Naive thymus-derived CD8-positive, alpha-beta T cell (primary cell): Measurements from ENCODE around the gene CFAP46. TPM values are rescaled to one million over a fixed set of nuclear protein-coding genes. Genes with fewer than 3 reads are reported as not detected.
"Not testable (repeated sequence)": the region's sequence is repeated elsewhere in the genome, so short reads cannot be mapped to it uniquely, and the experiment has no call there.

Experiments
- ATAC-seq, 2 donors: fragments of 150-1000 bp; cut with Tn5 transposase in 1 of 2; sonication (Bioruptor Pico), chemical (Tn5 transposase) in 1 of 2; 1 replicate in 1 of 2; 2 replicates in 1 of 2; pipeline ENCODE4 v1.10.0; 2021; ENCODE audit warnings: mild to moderate bottlenecking in 2 of 2, moderate library complexity in 2 of 2
- POLR2A ChIA-PET: fragments of 350-600 bp; sonication (Branson Sonifier 250); formaldehyde crosslinking; loops from one replicate; lab custom pipeline; 2021; ENCODE audit warnings: antibody characterized with exemption; lab: Charles Lee
- DNase-seq, 10 donors: peaks; one replicate each; pipeline versions ENCODE4 v3.0.0 to v3.0.0-alpha.2; 2020 to 2022
- H3K27ac Mint-ChIP-seq, 10 donors: one replicate each; pipeline ENCODE4 v1.8.0; 2020 to 2022; ENCODE audit warnings: mild to moderate bottlenecking in 10 of 10, mixed read lengths in 10 of 10, moderate library complexity in 4 of 10, inconsistent platforms in 1 of 10
- H3K27me3 Mint-ChIP-seq, 5 donors: one replicate each; pipeline ENCODE4 v1.8.0; 2021 to 2022; ENCODE audit warnings: mixed read lengths in 5 of 5
- H3K36me3 Mint-ChIP-seq, 3 donors: one replicate each; pipeline ENCODE4 v1.8.0; 2020 to 2022; ENCODE audit warnings: mixed read lengths in 3 of 3, mild to moderate bottlenecking in 2 of 3, inconsistent platforms in 1 of 3
- H3K4me1 Mint-ChIP-seq, 4 donors: one replicate each; pipeline ENCODE4 v1.8.0; 2021 to 2022; ENCODE audit warnings: mixed read lengths in 4 of 4
- H3K4me3 Mint-ChIP-seq, 10 donors: one replicate each; pipeline ENCODE4 v1.8.0; 2020 to 2022; ENCODE audit warnings: mild to moderate bottlenecking in 10 of 10, mixed read lengths in 10 of 10, moderate library complexity in 6 of 10, inconsistent platforms in 1 of 10
- H3K9me3 Mint-ChIP-seq, 9 donors: one replicate each; pipeline ENCODE4 v1.8.0; 2020 to 2022; ENCODE audit warnings: mixed read lengths in 9 of 9, mild to moderate bottlenecking in 3 of 9, inconsistent platforms in 1 of 9, moderate library complexity in 1 of 9
- polyA plus RNA-seq, 3 donors: library from polyadenylated mRNA; unstranded; fragments of 300-500 nt; fragmentation: Illumina TruSeq; gene quantifications; one replicate each; pipeline ENCODE4 v1.2.3, GENCODE V29; 2021
- total RNA-seq, 8 experiments: library from RNA in 2 of 8; stranded (reverse) in 2 of 8; gene quantifications; one replicate each; pipeline ENCODE4 v1.2.3 and lab custom pipeline; 2021 to 2026

CFAP46 gene
- total and polyA plus RNA-seq, 5 experiments from 2014 or later = not detected

- POLR2A ChIA-PET = no interaction called here
- ATAC-seq (no peak), DNase-seq (no peak)
- H3K27ac Mint-ChIP-seq = no peak overlapping the region
- H3K9me3 Mint-ChIP-seq = peaks cover 0 to 13% (median 0%) of the 10 kb centered on the region in 9 donors
- H3K36me3 Mint-ChIP-seq = peaks cover 0 to 11% (median 0%) of the 10 kb centered on the region in 3 donors
- peaks cover 0 to 40% (median 19%) of the 10 kb centered on the region in 5 donors for H3K27me3 Mint-ChIP-seq
- H3K4me3 Mint-ChIP-seq = no peak overlapping the region
- H3K4me1 Mint-ChIP-seq = peaks cover 0 to 5% (median 2%) of the 10 kb centered on the region in 4 donors
Observed at GRCh38 chr10:132899751-132900065, 42.7 kb downstream of the CFAP46 start.

GRCh38 chr10:132899054-132899750 is 43.2 kb downstream of the CFAP46 start:
- Mint-ChIP-seq H3K27me3 (peaks cover 4 to 42% (median 19%) of the 10 kb centered on the region in 5 donors), H3K36me3 (peaks cover 0 to 11% (median 0%) of the 10 kb centered on the region in 3 donors), H3K27ac (no peak overlapping the region), H3K4me1 (peaks cover 0 to under 1% (median 0%) of the 10 kb centered on the region in 4 donors), H3K4me3 (no peak overlapping the region), H3K9me3 (peaks cover 0 to 13% (median 0%) of the 10 kb centered on the region in 9 donors)
- ATAC-seq (no peak), DNase-seq (no peak)
- POLR2A ChIA-PET = no interaction called here

GRCh38 chr10:132898391-132899053 is 43.8 kb downstream of the CFAP46 start:
- DNase-seq = no peak
- H3K36me3 Mint-ChIP-seq = peaks cover 0 to 11% (median 0%) of the 10 kb centered on the region in 3 donors
- peaks cover 0 to 13% (median 0%) of the 10 kb centered on the region in 9 donors for H3K9me3 Mint-ChIP-seq
- H3K27me3 Mint-ChIP-seq = peaks cover 9 to 45% (median 23%) of the 10 kb centered on the region in 5 donors
- no peak overlapping the region for H3K27ac Mint-ChIP-seq
- H3K4me3 Mint-ChIP-seq = no peak overlapping the region
- POLR2A ChIA-PET = no interaction called here
- ATAC-seq = no peak
- peaks cover 2 to 7% (median 4%) of the 10 kb centered on the region in 4 donors for H3K4me1 Mint-ChIP-seq

- H3K4me3 Mint-ChIP-seq = no peak overlapping the region
- peaks cover 13 to 46% (median 28%) of the 10 kb centered on the region in 5 donors for H3K27me3 Mint-ChIP-seq
- H3K9me3 Mint-ChIP-seq = peaks cover 0 to 13% (median 0%) of the 10 kb centered on the region in 9 donors
- no peak overlapping the region for H3K27ac Mint-ChIP-seq
- peaks cover 4 to 9% (median 7%) of the 10 kb centered on the region in 4 donors for H3K4me1 Mint-ChIP-seq
- ATAC-seq = no peak
- no peak for DNase-seq
- POLR2A ChIA-PET = no interaction called here
- peaks cover 0 to 11% (median 0%) of the 10 kb centered on the region in 3 donors for H3K36me3 Mint-ChIP-seq
Observed at GRCh38 chr10:132897516-132898381, 44.6 kb downstream of the CFAP46 start.

GRCh38 chr10:132893786-132894185 is 48.6 kb downstream of the CFAP46 start:
- ATAC-seq, H3K36me3 Mint-ChIP-seq, H3K4me1 Mint-ChIP-seq, POLR2A ChIA-PET, H3K9me3 Mint-ChIP-seq: not testable (repeated sequence)
- Mint-ChIP-seq H3K27me3 (peaks cover 15 to 57% (median 39%) of the 10 kb centered on the region in 5 donors), H3K4me3 (peak overlapping the region in 1 of 10 donors; percentile 4), H3K27ac (peak overlapping the region in 1 of 10 donors; percentile 48)
- DNase-seq = peak in 1 of 10 donors; percentile 17

- no peak for ATAC-seq
- POLR2A ChIA-PET = no interaction called here
- Mint-ChIP-seq H3K36me3 (no peaks in the 10 kb centered on the region), H3K27me3 (peaks cover 15 to 57% (median 39%) of the 10 kb centered on the region in 5 donors), H3K27ac (peak overlapping the region in 1 of 10 donors; percentile 48), H3K4me1 (peaks cover 4 to 9% (median 7%) of the 10 kb centered on the region in 4 donors), H3K9me3 (no peaks in the 10 kb centered on the region), H3K4me3 (no peak overlapping the region)
- peak in 1 of 10 donors; percentile 9 for DNase-seq
Observed at GRCh38 chr10:132893090-132893489, 49.3 kb downstream of the CFAP46 start.

- peaks cover 15 to 57% (median 39%) of the 10 kb centered on the region in 5 donors for H3K27me3 Mint-ChIP-seq
- peak in 1 of 10 donors; percentile 3 for DNase-seq
- ATAC-seq = no peak
- H3K9me3 Mint-ChIP-seq = no peaks in the 10 kb centered on the region
- no peak overlapping the region for H3K27ac Mint-ChIP-seq
- no peaks in the 10 kb centered on the region for H3K36me3 Mint-ChIP-seq
- POLR2A ChIA-PET = no interaction called here
- no peak overlapping the region for H3K4me3 Mint-ChIP-seq
- H3K4me1 Mint-ChIP-seq = peaks cover 4 to 9% (median 7%) of the 10 kb centered on the region in 4 donors
Observed at GRCh38 chr10:132892004-132892403, 50.4 kb downstream of the CFAP46 start.

- H3K4me1 Mint-ChIP-seq = peaks cover 4 to 9% (median 8%) of the 10 kb centered on the region in 4 donors
- H3K4me3 Mint-ChIP-seq = no peak overlapping the region
- H3K27ac Mint-ChIP-seq = no peak overlapping the region
- no peaks in the 10 kb centered on the region for H3K9me3 Mint-ChIP-seq
- DNase-seq (no peak), ATAC-seq (no peak)
- peaks cover 15 to 57% (median 39%) of the 10 kb centered on the region in 5 donors for H3K27me3 Mint-ChIP-seq
- H3K36me3 Mint-ChIP-seq = no peaks in the 10 kb centered on the region
- POLR2A ChIA-PET = no interaction called here
Observed at GRCh38 chr10:132891368-132891767, 51.0 kb downstream of the CFAP46 start.

- Mint-ChIP-seq H3K4me1 (peaks cover 4 to 9% (median 8%) of the 10 kb centered on the region in 4 donors), H3K9me3 (no peaks in the 10 kb centered on the region), H3K4me3 (no peak overlapping the region), H3K36me3 (no peaks in the 10 kb centered on the region), H3K27ac (peak overlapping the region in 1 of 10 donors; percentile 71), H3K27me3 (peaks cover 15 to 56% (median 39%) of the 10 kb centered on the region in 5 donors)
- no peak for ATAC-seq
- no peak for DNase-seq
- POLR2A ChIA-PET = no interaction called here
Observed at GRCh38 chr10:132890301-132890700, 52.1 kb downstream of the CFAP46 start.

GRCh38 chr10:132889556-132889955 is 52.8 kb downstream of the CFAP46 start:
- Mint-ChIP-seq H3K4me3 (no peak overlapping the region), H3K27ac (no peak overlapping the region), H3K9me3 (no peaks in the 10 kb centered on the region), H3K27me3 (peaks cover 15 to 48% (median 34%) of the 10 kb centered on the region in 5 donors), H3K36me3 (no peaks in the 10 kb centered on the region), H3K4me1 (peaks cover 4 to 9% (median 8%) of the 10 kb centered on the region in 4 donors)
- no peak for ATAC-seq
- POLR2A ChIA-PET = no interaction called here
- DNase-seq = no peak

GRCh38 chr10:132888898-132889490 is 53.4 kb downstream of the CFAP46 start:
- no peaks in the 10 kb centered on the region for H3K36me3 Mint-ChIP-seq
- POLR2A ChIA-PET = no interaction called here
- ATAC-seq = no peak
- no peak overlapping the region for H3K4me3 Mint-ChIP-seq
- no peaks in the 10 kb centered on the region for H3K9me3 Mint-ChIP-seq
- no peak overlapping the region for H3K27ac Mint-ChIP-seq
- no peak for DNase-seq
- peaks cover 9 to 43% (median 29%) of the 10 kb centered on the region in 5 donors for H3K27me3 Mint-ChIP-seq
- H3K4me1 Mint-ChIP-seq = peaks cover 4 to 8% (median 7%) of the 10 kb centered on the region in 4 donors

- H3K4me3 Mint-ChIP-seq, POLR2A ChIA-PET: not testable (repeated sequence)
Observed at GRCh38 chr10:132888446-132888845, 53.9 kb downstream of the CFAP46 start.

More at GRCh38 chr10:132888446-132888845, 53.9 kb downstream of the CFAP46 start:
- H3K27me3 Mint-ChIP-seq = peaks cover 5 to 37% (median 24%) of the 10 kb centered on the region in 5 donors
- DNase-seq, H3K9me3 Mint-ChIP-seq, H3K4me1 Mint-ChIP-seq, ATAC-seq, H3K27ac Mint-ChIP-seq, H3K36me3 Mint-ChIP-seq: not testable (repeated sequence)
